Measurements from ENCODE around the gene CCL13. TPM values are rescaled to one million over a fixed set of nuclear protein-coding genes. Genes with fewer than 3 reads are reported as not detected.

CCL13 gene
- total RNA-seq, 2 experiments from 2014 or later, result not detected

GRCh38 chr17:34339138-34339770 is 17.0 kb upstream of the CCL13 start:
- ChIA-PET POLR2A (interaction anchor here (0.6 kb wide), 1 partner anchor 433 kb away, joined by 4 read pairs; no protein-coding TSS in a partner anchor), CTCF (interaction anchor here (2.3 kb wide), 1 partner anchor 22 kb away, joined by 11 read pairs; no protein-coding TSS in a partner anchor)
- ATAC-seq (no peak), DNase-seq (no peak)
- H3K9me3 Mint-ChIP-seq (ENCODE audit: insufficient read depth), result no peaks in the 10 kb centered on the region
- H3K4me1 Mint-ChIP-seq (ENCODE audit: low read depth), result no peaks in the 10 kb centered on the region
- no peak overlapping the region for H3K27ac Mint-ChIP-seq
- H3K4me3 Mint-ChIP-seq, result no peak overlapping the region
- H3K36me3 Mint-ChIP-seq (ENCODE audit: low read depth), result no peaks in the 10 kb centered on the region
- peaks cover 32% of the 10 kb centered on the region for H3K27me3 Mint-ChIP-seq (ENCODE audit: low read depth)

- H3K27me3 Mint-ChIP-seq (ENCODE audit: low read depth), result peaks cover 34% of the 10 kb centered on the region
- CTCF ChIA-PET, result interaction anchor here (1.0 to 1.6 kb wide), 3 partner anchors 20 to 171 kb away, joined by 3 to 4 read pairs (median 3); no protein-coding TSS in a partner anchor
- DNase-seq (no peak), ATAC-seq (no peak)
- H3K36me3 Mint-ChIP-seq (ENCODE audit: low read depth), result no peaks in the 10 kb centered on the region
- H3K27ac Mint-ChIP-seq, result no peak overlapping the region
- no peaks in the 10 kb centered on the region for H3K4me1 Mint-ChIP-seq (ENCODE audit: low read depth)
- POLR2A ChIA-PET, result no interaction called here
- H3K4me3 Mint-ChIP-seq, result no peak overlapping the region
- H3K9me3 Mint-ChIP-seq (ENCODE audit: insufficient read depth), result no peaks in the 10 kb centered on the region
These were observed 14.4 kb upstream of the CCL13 start for GRCh38 chr17:34341916-34342315.

GRCh38 chr17:34347063-34347462 is 9.2 kb upstream of the CCL13 start:
- Mint-ChIP-seq H3K9me3 (ENCODE audit: insufficient read depth) (no peaks in the 10 kb centered on the region), H3K27ac (no peak overlapping the region), H3K4me1 (ENCODE audit: low read depth) (no peaks in the 10 kb centered on the region), H3K36me3 (ENCODE audit: low read depth) (no peaks in the 10 kb centered on the region), H3K27me3 (ENCODE audit: low read depth) (peaks cover 34% of the 10 kb centered on the region), H3K4me3 (no peak overlapping the region)
- CTCF ChIA-PET, result interaction anchor here (0.9 kb wide), 1 partner anchor 14 kb away, joined by 3 read pairs; no protein-coding TSS in a partner anchor
- ATAC-seq (no peak), DNase-seq (no peak)
- POLR2A ChIA-PET, result no interaction called here

- Mint-ChIP-seq H3K4me1 (ENCODE audit: low read depth) (no peaks in the 10 kb centered on the region), H3K27ac (no peak overlapping the region), H3K9me3 (ENCODE audit: insufficient read depth) (no peaks in the 10 kb centered on the region), H3K36me3 (ENCODE audit: low read depth) (no peaks in the 10 kb centered on the region), H3K4me3 (no peak overlapping the region), H3K27me3 (ENCODE audit: low read depth) (peaks cover 46% of the 10 kb centered on the region)
- ChIA-PET CTCF (interaction anchor here (4.4 kb wide), 1 partner anchor 11 kb away, joined by 39 read pairs; the partner anchor contains the start of gene CCL1), POLR2A (no interaction called here)
- no peak for ATAC-seq
- DNase-seq, result no peak
These were observed 6.5 kb upstream of the CCL13 start for GRCh38 chr17:34349751-34350150.

- peaks cover 43% of the 10 kb centered on the region for H3K27me3 Mint-ChIP-seq (ENCODE audit: low read depth)
These were observed 5.2 kb upstream of the CCL13 start for GRCh38 chr17:34351096-34351495.

GRCh38 chr17:34352191-34352590 is 4.1 kb upstream of the CCL13 start:
- Mint-ChIP-seq H3K36me3 (ENCODE audit: low read depth) (no peaks in the 10 kb centered on the region), H3K4me1 (ENCODE audit: low read depth) (no peaks in the 10 kb centered on the region), H3K27me3 (ENCODE audit: low read depth) (peaks cover 36% of the 10 kb centered on the region), H3K4me3 (no peak overlapping the region), H3K9me3 (ENCODE audit: insufficient read depth) (no peaks in the 10 kb centered on the region), H3K27ac (no peak overlapping the region)
- no peak for DNase-seq
- ChIA-PET CTCF (interaction anchor here (1.0 to 4.4 kb wide), 4 partner anchors 9 to 181 kb away, joined by 3 to 39 read pairs (median 9); partner anchors contain the start of gene CCL1), POLR2A (interaction anchor here (0.8 kb wide), 1 partner anchor 9 kb away, joined by 3 read pairs; no protein-coding TSS in a partner anchor)
- ATAC-seq, result no peak

More at GRCh38 chr17:34351096-34351495, 5.2 kb upstream of the CCL13 start:
- Mint-ChIP-seq H3K9me3 (ENCODE audit: insufficient read depth) (no peaks in the 10 kb centered on the region), H3K27ac (no peak overlapping the region), H3K36me3 (ENCODE audit: low read depth) (no peaks in the 10 kb centered on the region), H3K4me1 (ENCODE audit: low read depth) (no peaks in the 10 kb centered on the region), H3K4me3 (no peak overlapping the region)
- CTCF ChIA-PET, result interaction anchor here (4.4 kb wide), 1 partner anchor 10 kb away, joined by 39 read pairs; the partner anchor contains the start of gene CCL1
- ATAC-seq, result no peak
- DNase-seq, result no peak
- POLR2A ChIA-PET, result no interaction called here

- ChIA-PET CTCF (interaction anchor here (1.4 to 3.1 kb wide), 4 partner anchors 30 to 183 kb away, joined by 3 to 14 read pairs (median 4); no protein-coding TSS in a partner anchor), POLR2A (no interaction called here)
- ATAC-seq (no peak), DNase-seq (no peak)
- no peaks in the 10 kb centered on the region for H3K9me3 Mint-ChIP-seq (ENCODE audit: insufficient read depth)
- H3K4me3 Mint-ChIP-seq, result no peak overlapping the region
- H3K27me3 Mint-ChIP-seq (ENCODE audit: low read depth), result peaks cover 35% of the 10 kb centered on the region
- H3K4me1 Mint-ChIP-seq (ENCODE audit: low read depth), result no peaks in the 10 kb centered on the region
- H3K36me3 Mint-ChIP-seq (ENCODE audit: low read depth), result no peaks in the 10 kb centered on the region
- no peak overlapping the region for H3K27ac Mint-ChIP-seq
These were observed 1.6 kb upstream of the CCL13 start for GRCh38 chr17:34354637-34355036.

- H3K27ac Mint-ChIP-seq, result no peak overlapping the region
- ATAC-seq, result no peak
- no peaks in the 10 kb centered on the region for H3K36me3 Mint-ChIP-seq (ENCODE audit: low read depth)
- ChIA-PET CTCF (interaction anchor here (1.5 kb wide), 1 partner anchor 11 kb away, joined by 4 read pairs; no protein-coding TSS in a partner anchor), POLR2A (no interaction called here)
- DNase-seq, result no peak
- H3K9me3 Mint-ChIP-seq (ENCODE audit: insufficient read depth), result no peaks in the 10 kb centered on the region
- H3K4me3 Mint-ChIP-seq, result no peak overlapping the region
- H3K27me3 Mint-ChIP-seq (ENCODE audit: low read depth), result peaks cover 27% of the 10 kb centered on the region
- H3K4me1 Mint-ChIP-seq (ENCODE audit: low read depth), result peaks cover 15% of the 10 kb centered on the region
These were observed 1.1 kb downstream of the CCL13 start for GRCh38 chr17:34357398-34357797.

GRCh38 chr17:34358631-34359030 is 2.4 kb downstream of the CCL13 start:
- Mint-ChIP-seq H3K36me3 (ENCODE audit: low read depth) (no peaks in the 10 kb centered on the region), H3K4me1 (ENCODE audit: low read depth) (peaks cover 26% of the 10 kb centered on the region), H3K27ac (no peak overlapping the region), H3K27me3 (ENCODE audit: low read depth) (peaks cover 25% of the 10 kb centered on the region), H3K4me3 (no peak overlapping the region), H3K9me3 (ENCODE audit: insufficient read depth) (no peaks in the 10 kb centered on the region)
- ATAC-seq (no peak), DNase-seq (no peak)
- CTCF ChIA-PET, result interaction anchor here (1.8 to 6.9 kb wide), 3 partner anchors 24 to 156 kb away, joined by 5 to 313 read pairs (median 71); no protein-coding TSS in a partner anchor
- POLR2A ChIA-PET, result no interaction called here

GRCh38 chr17:34360601-34361270 is 4.5 kb downstream of the CCL13 start:
- H3K4me3 Mint-ChIP-seq, result no peak overlapping the region
- H3K36me3 Mint-ChIP-seq (ENCODE audit: low read depth), result no peaks in the 10 kb centered on the region
- peaks cover 23% of the 10 kb centered on the region for H3K27me3 Mint-ChIP-seq (ENCODE audit: low read depth)
- CTCF ChIA-PET, result interaction anchor here (0.6 to 6.9 kb wide), 68 partner anchors 9 to 581 kb away, joined by 3 to 313 read pairs (median 6); partner anchors contain the start of genes CCL2, CCL7 and CCL8
- POLR2A ChIA-PET, result interaction anchor here (1.2 kb wide), 1 partner anchor 160 kb away, joined by 5 read pairs; no protein-coding TSS in a partner anchor
- H3K27ac Mint-ChIP-seq, result no peak overlapping the region
- peaks cover 43% of the 10 kb centered on the region for H3K4me1 Mint-ChIP-seq (ENCODE audit: low read depth)
- no peak for DNase-seq
- ATAC-seq, result no peak
- H3K9me3 Mint-ChIP-seq (ENCODE audit: insufficient read depth), result no peaks in the 10 kb centered on the region

- DNase-seq (peak; percentile 88), ATAC-seq (peak; percentile 92)
- Mint-ChIP-seq H3K4me1 (ENCODE audit: low read depth) (peaks cover 51% of the 10 kb centered on the region), H3K27ac (no peak overlapping the region), H3K4me3 (no peak overlapping the region), H3K9me3 (ENCODE audit: insufficient read depth) (no peaks in the 10 kb centered on the region), H3K36me3 (ENCODE audit: low read depth) (no peaks in the 10 kb centered on the region), H3K27me3 (ENCODE audit: low read depth) (peaks cover 23% of the 10 kb centered on the region)
- ChIA-PET POLR2A (interaction anchor here (0.7 to 1.2 kb wide), 2 partner anchors 9 to 160 kb away, joined by 3 to 5 read pairs; no protein-coding TSS in a partner anchor), CTCF (interaction anchor here (0.6 to 6.9 kb wide), 74 partner anchors 9 to 582 kb away, joined by 3 to 313 read pairs (median 6); partner anchors contain the start of genes CCL2, CCL7 and CCL8)
These were observed 5.3 kb downstream of the CCL13 start for GRCh38 chr17:34361478-34362061.
